WTC11 (cell line): ENCODE measurements around the gene EIF2A.

Experiments
- CTCF ChIP-seq: fragments of 200-600 bp; IDR thresholded peaks from 2 replicates; pipeline ENCODE4 v1.8.0; 2022; ENCODE audit warnings: antibody characterized with exemption
- ELF4 ChIP-seq: sonication (generic); formaldehyde crosslinking; IDR thresholded peaks from 2 replicates; pipeline ENCODE4 v1.8.1; 2022; ENCODE audit warnings: low read depth, mild to moderate bottlenecking, moderate library complexity, missing genetic modification reagents
- ESRRA ChIP-seq: sonication (generic); formaldehyde crosslinking; IDR thresholded peaks from 2 replicates; pipeline ENCODE4 v1.8.1; 2022; ENCODE audit warnings: mild to moderate bottlenecking, missing genetic modification reagents, borderline replicate concordance
- JUN ChIP-seq: sonication (generic); formaldehyde crosslinking; IDR thresholded peaks from 2 replicates; pipeline ENCODE4 v1.8.0; 2023; ENCODE audit warnings: mild to moderate bottlenecking, missing genetic modification reagents
- NFE2L1 ChIP-seq: sonication (generic); formaldehyde crosslinking; IDR thresholded peaks from 2 replicates; pipeline ENCODE4 v1.8.1; 2023; ENCODE audit warnings: missing genetic modification reagents
- SP1 ChIP-seq: sonication (generic); formaldehyde crosslinking; conservative IDR thresholded peaks from 2 replicates; pipeline ENCODE4 v1.8.1; 2022; ENCODE audit warnings: missing genetic modification reagents
- TEAD4 ChIP-seq: sonication (generic); formaldehyde crosslinking; IDR thresholded peaks from 2 replicates; pipeline ENCODE4 v1.8.0; 2022; ENCODE audit warnings: mild to moderate bottlenecking, missing genetic modification reagents
- TP53 ChIP-seq: sonication (generic); formaldehyde crosslinking; IDR thresholded peaks from 2 replicates; pipeline ENCODE4 v1.8.1; 2023; ENCODE audit warnings: mild to moderate bottlenecking, missing genetic modification reagents
- USF2 ChIP-seq: sonication (generic); formaldehyde crosslinking; IDR thresholded peaks from 2 replicates; pipeline ENCODE4 v1.8.1; 2023; ENCODE audit warnings: mild to moderate bottlenecking, missing genetic modification reagents, moderate library complexity
- ZNF121 ChIP-seq: sonication (generic); formaldehyde crosslinking; IDR thresholded peaks from 2 replicates; pipeline ENCODE4 v1.8.0; 2023; ENCODE audit warnings: missing genetic modification reagents
- ZNF281 ChIP-seq: sonication (generic); formaldehyde crosslinking; IDR thresholded peaks from 2 replicates; pipeline ENCODE4 v1.8.0; 2023; ENCODE audit warnings: mild to moderate bottlenecking, missing genetic modification reagents
- ZNF317 ChIP-seq: sonication (generic); formaldehyde crosslinking; IDR thresholded peaks from 2 replicates; pipeline ENCODE4 v1.8.1; 2023; ENCODE audit warnings: low read depth, mild to moderate bottlenecking, moderate library complexity, missing genetic modification reagents, borderline replicate concordance
- ZNF532 ChIP-seq: fragments of 250-450 bp; sonication (Bioruptor Pico); IDR thresholded peaks from 2 replicates; pipeline ENCODE4 v1.9.0; 2021; ENCODE audit warnings: mild to moderate bottlenecking, borderline replicate concordance
- ZSCAN18 ChIP-seq: fragments of 250-450 bp; sonication (Bioruptor Pico); IDR thresholded peaks from 2 replicates; pipeline ENCODE4 v2.1.2; 2022; ENCODE audit warnings: mild to moderate bottlenecking, moderate library complexity

- TF ChIP-seq CTCF (no peak), USF2 (CRISPR knock-in tag) (no peak), ZSCAN18 (CRISPR knock-in tag) (no peak), ZNF317 (no peak), TEAD4 (no peak), JUN (no peak), SP1 (CRISPR knock-in tag) (no peak), ZNF532 (CRISPR knock-in tag) (no peak), NFE2L1 (CRISPR knock-in tag) (no peak), ELF4 (no peak), ZNF121 (no peak), TP53 (no peak), ESRRA (CRISPR knock-in tag) (no peak), ZNF281 (CRISPR knock-in tag) (no peak)
Observed at GRCh38 chr3:150626148-150626930, 79.8 kb downstream of the EIF2A start.
